GM23248 (cell line): ENCODE results near the gene RPS27L. TPM values are rescaled to one million over a fixed set of nuclear protein-coding genes. Genes with fewer than 3 reads are reported as not detected.

Experiments used
- DNase-seq: peaks from one replicate; pipeline ENCODE4 v3.0.0-alpha.2; 2015
- H2AFZ ChIP-seq: fragments of 200-600 bp; sonication (generic); 2 replicates; pipeline ENCODE4 v1.6.1; 2016; ENCODE audit warnings: antibody characterized with exemption
- H3F3A ChIP-seq: fragments of 200-600 bp; sonication (generic); 2 replicates; pipeline ENCODE4 v1.6.1; 2016; ENCODE audit warnings: mild to moderate bottlenecking, antibody characterized with exemption, mixed run types; ENCODE audit not compliant: insufficient read depth
- H3K27ac ChIP-seq: fragments of 200-600 bp; sonication (generic); 2 replicates; pipeline ENCODE4 v1.5.1; 2016; ENCODE audit warnings: mild to moderate bottlenecking
- H3K27me3 ChIP-seq: fragments of 200-600 bp; sonication (generic); replicated peaks from 2 replicates; pipeline ENCODE4 v1.6.1; 2016; ENCODE audit warnings: mild to moderate bottlenecking; ENCODE audit not compliant: insufficient read depth
- H3K36me3 ChIP-seq: fragments of 200-600 bp; sonication (generic); 2 replicates; pipeline ENCODE4 v1.6.1; 2016; ENCODE audit warnings: low read depth, mild to moderate bottlenecking
- H3K4me1 ChIP-seq: fragments of 200-600 bp; sonication (generic); 2 replicates; pipeline ENCODE4 v1.6.1; 2016; ENCODE audit warnings: mild to moderate bottlenecking; ENCODE audit not compliant: insufficient read depth
- H3K4me2 ChIP-seq: fragments of 200-600 bp; sonication (generic); one replicate; pipeline ENCODE4 v1.6.1; 2016; ENCODE audit warnings: mild to moderate bottlenecking; ENCODE audit not compliant: unreplicated experiment
- H3K4me3 ChIP-seq: fragments of 200-600 bp; sonication (generic); 2 replicates; pipeline ENCODE4 v1.5.1; 2016; ENCODE audit warnings: mild to moderate bottlenecking
- H3K79me2 ChIP-seq: fragments of 200-600 bp; sonication (generic); 2 replicates; pipeline ENCODE4 v1.6.1; 2016; ENCODE audit warnings: mild to moderate bottlenecking; ENCODE audit not compliant: insufficient read depth
- H3K9ac ChIP-seq: fragments of 200-600 bp; sonication (generic); 2 replicates; pipeline ENCODE4 v1.6.1; 2016; ENCODE audit warnings: mild to moderate bottlenecking
- H3K9me2 ChIP-seq: fragments of 200-600 bp; sonication (generic); 2 replicates; pipeline ENCODE4 v1.6.1; 2016; ENCODE audit warnings: mixed run types, mild to moderate bottlenecking, moderate library complexity; ENCODE audit not compliant: insufficient read depth
- H3K9me3 ChIP-seq: fragments of 200-600 bp; sonication (generic); one replicate; pipeline ENCODE4 v1.6.1; 2017; ENCODE audit warnings: low read depth
- H4K20me1 ChIP-seq: fragments of 200-600 bp; sonication (generic); 2 replicates; pipeline ENCODE4 v1.6.0; 2016; ENCODE audit not compliant: insufficient read depth
- EZH2 ChIP-seq: fragments of 200-600 bp; sonication (generic); IDR thresholded peaks from 2 replicates; pipeline ENCODE4 v1.6.1; 2018; ENCODE audit warnings: antibody characterized with exemption, mild to moderate bottlenecking; ENCODE audit not compliant: insufficient read depth, poor library complexity, severe bottlenecking
- EZH2phosphoT487 ChIP-seq: fragments of 200-600 bp; sonication (generic); IDR thresholded peaks from 2 replicates; pipeline ENCODE4 v1.6.1; 2018; ENCODE audit warnings: antibody characterized with exemption, moderate library complexity, mild to moderate bottlenecking, low read depth; ENCODE audit not compliant: insufficient read depth
- WGBS, 2 experiments: methylation state at CpG; one replicate each; pipeline ENCODE4 v1.1.6; 2015 to 2017; ENCODE audit warnings: low lambda C conversion rate in 2 of 2, low coverage in 1 of 2; ENCODE audit errors: missing lambda C conversion rate in 2 of 2; 5-methylcytosine and 5-hydroxymethylcytosine counted together
- in situ Hi-C: fragments of 300-500 bp; cut with MboI; formaldehyde crosslinking; loops from 2 replicates; pipeline ENCODE4 v1.15.0; 2020
- polyA plus RNA-seq: library from polyadenylated mRNA; unstranded; fragments of >200 nt; fragmentation: Nextera tagmentation; extraction: Ambion mirVana; gene quantifications from 2 replicates; pipeline ENCODE4 v1.2.1, GENCODE V29; 2016
- total RNA-seq: library from RNA; depleted of rRNA; stranded (reverse); fragments of >200 nt; shearing (Covaris generic); gene quantifications from 2 replicates; pipeline ENCODE4 v1.2.3, GENCODE V29; 2014

Gene RPS27L
- total and polyA plus RNA-seq, 2 experiments from 2014 or later, result 151 to 1,181 TPM

DNA sequence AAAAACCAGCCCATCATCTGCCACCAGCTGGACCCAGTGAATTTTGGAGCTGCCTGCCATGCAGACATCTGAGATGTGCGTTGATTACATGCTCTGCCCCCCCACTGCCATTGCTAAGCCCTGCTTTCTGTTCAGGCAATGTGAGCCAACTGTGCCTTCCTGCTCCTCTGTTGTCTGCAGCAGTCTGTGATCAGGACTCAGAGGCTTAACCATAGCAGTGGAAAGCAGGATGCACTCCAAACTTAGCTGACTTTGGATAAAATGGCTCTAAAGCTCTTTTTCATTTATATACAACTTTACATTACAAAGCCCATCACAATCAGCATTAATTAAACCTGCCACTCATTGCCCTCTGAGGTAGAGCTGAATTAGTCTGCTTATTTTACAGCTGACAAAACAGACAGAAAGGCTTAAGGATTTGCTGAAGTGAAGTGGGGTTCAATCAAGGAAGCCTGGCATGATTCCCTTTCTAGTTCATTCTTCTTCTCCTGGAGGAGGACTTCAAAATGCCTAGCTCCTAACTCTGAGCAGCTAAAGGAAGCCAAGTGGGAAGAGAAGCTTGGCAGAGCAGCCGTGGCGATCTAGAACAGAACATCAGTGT, 15.7 kb upstream of the RPS27L start:
- TF ChIP-seq EZH2phosphoT487 (no peak), EZH2 (no peak)
- Histone ChIP-seq H3K79me2 (no peaks in the 10 kb centered on the region), H3K9ac (no peak overlapping the region), H3K4me2 (no peak overlapping the region), H3K36me3 (no peaks in the 10 kb centered on the region), H2AFZ (no peak overlapping the region), H3K9me3 (no peaks in the 10 kb centered on the region), H3K4me1 (peaks cover 16% of the 10 kb centered on the region; the same call in 1 of the 2 replicates), H3K27ac (no peak overlapping the region), H4K20me1 (no peaks in the 10 kb centered on the region), H3K27me3 (no peaks in the 10 kb centered on the region), H3F3A (peaks cover 20% of the 10 kb centered on the region), H3K9me2 (no peaks in the 10 kb centered on the region), H3K4me3 (no peak overlapping the region)
- DNase-seq, result no peak
- WGBS, 2 experiments, result 64% methylated on average over 3 of the region's 3 CpGs
- in situ Hi-C loops, result loop anchor here (25.0 kb wide), 1 partner anchor 239 kb away; no protein-coding TSS in a partner anchor

DNA sequence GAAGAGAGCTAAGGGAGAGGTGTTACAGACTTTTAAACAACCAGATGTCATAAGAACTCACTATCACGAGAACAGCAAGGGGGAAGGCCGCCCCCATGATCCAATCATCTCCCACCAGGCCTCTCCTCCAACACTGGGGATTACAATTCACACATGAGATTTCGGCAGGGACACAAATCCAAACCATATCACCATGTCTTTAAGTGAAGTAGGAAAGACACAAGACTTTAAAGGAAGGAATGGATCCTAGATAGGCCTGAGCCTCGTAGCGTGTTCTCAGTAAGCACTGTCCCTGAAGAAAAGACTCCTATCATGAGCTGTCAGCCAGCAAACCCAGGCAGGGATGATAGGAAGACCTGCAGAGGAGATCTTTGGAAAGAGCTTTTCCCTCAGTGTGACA, 15.1 kb upstream of the RPS27L start:
- in situ Hi-C loops, result loop anchor here (25.0 kb wide), 1 partner anchor 240 kb away; no protein-coding TSS in a partner anchor

DNA sequence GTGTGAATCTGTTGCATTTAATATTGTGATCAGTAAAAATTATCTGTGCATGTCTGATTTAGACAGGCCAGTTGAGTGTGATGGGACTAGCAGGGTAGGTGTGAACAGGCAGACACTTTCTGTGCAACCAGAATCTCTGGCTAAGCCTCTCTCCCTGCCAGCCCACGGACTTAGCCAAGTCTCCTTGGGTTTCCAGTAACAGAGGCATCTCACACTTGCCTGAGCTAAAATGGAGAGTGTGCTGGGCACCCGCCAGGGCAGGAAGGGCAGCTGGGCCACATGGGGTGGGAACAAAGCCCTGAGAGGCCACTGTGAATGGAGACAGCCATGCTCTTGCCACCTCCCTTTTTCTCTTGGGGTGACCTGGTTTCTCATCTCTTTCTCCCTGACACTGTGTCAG, 12.5 kb upstream of the RPS27L start:
- Histone ChIP-seq H3K9me3 (no peaks in the 10 kb centered on the region), H3K36me3 (no peaks in the 10 kb centered on the region), H3F3A (peaks cover 11% of the 10 kb centered on the region), H3K27me3 (no peaks in the 10 kb centered on the region), H3K4me1 (peaks cover 12% of the 10 kb centered on the region), H3K9me2 (no peaks in the 10 kb centered on the region), H2AFZ (no peak overlapping the region), H3K27ac (no peak overlapping the region), H3K4me2 (no peak overlapping the region), H3K4me3 (no peak overlapping the region), H3K9ac (no peak overlapping the region), H4K20me1 (no peaks in the 10 kb centered on the region), H3K79me2 (no peaks in the 10 kb centered on the region)
- in situ Hi-C loops, result loop anchor here (25.0 kb wide), 1 partner anchor 243 kb away; no protein-coding TSS in a partner anchor
- TF ChIP-seq EZH2 (no peak), EZH2phosphoT487 (no peak)
- no peak for DNase-seq
- whole genome bisulfite sequencing, 2 experiments, result 80 to 85% methylated on average over 2 of the region's 2 CpGs

More for the DNA sequence above, 15.1 kb upstream of the RPS27L start:
- H3K4me3 ChIP-seq, result no peak overlapping the region
- peaks cover 15% of the 10 kb centered on the region; the same call in 1 of the 2 replicates for H3F3A ChIP-seq
- no peak overlapping the region for H3K27ac ChIP-seq
- peaks cover 12% of the 10 kb centered on the region; the same call in 1 of the 2 replicates for H3K4me1 ChIP-seq
- H3K27me3 ChIP-seq, result no peaks in the 10 kb centered on the region
- no peaks in the 10 kb centered on the region for H3K9me2 ChIP-seq
- DNase-seq, result no peak
- no peaks in the 10 kb centered on the region for H4K20me1 ChIP-seq
- no peaks in the 10 kb centered on the region for H3K9me3 ChIP-seq
- H2AFZ ChIP-seq, result no peak overlapping the region
- H3K36me3 ChIP-seq, result no peaks in the 10 kb centered on the region
- H3K79me2 ChIP-seq, result no peaks in the 10 kb centered on the region
- no peak overlapping the region for H3K9ac ChIP-seq
- WGBS, 2 experiments, result 89% methylated on average over 5 of the region's 5 CpGs
- no peak overlapping the region for H3K4me2 ChIP-seq
- no peak for TF ChIP-seq EZH2
- no peak for TF ChIP-seq EZH2phosphoT487

DNA sequence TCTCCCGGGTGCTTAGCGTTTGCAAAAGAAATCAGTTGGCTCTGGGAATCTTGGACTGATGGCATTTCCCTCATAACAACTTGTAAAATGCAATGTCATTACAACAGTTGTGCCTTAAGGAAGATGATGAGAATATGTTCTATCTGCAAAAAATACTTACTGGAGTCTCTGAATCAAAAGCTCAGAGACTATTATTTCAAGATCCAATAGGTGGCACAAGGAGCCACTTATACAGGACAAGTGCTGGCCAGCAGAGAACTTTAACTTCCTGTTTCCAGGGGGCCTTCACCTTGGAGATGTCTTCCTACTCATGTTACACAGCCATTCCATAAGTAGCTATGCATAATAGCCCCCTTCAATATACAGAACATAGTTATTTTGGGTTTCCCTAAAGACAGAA, 8.9 kb upstream of the RPS27L start:
- Histone ChIP-seq H3K27ac (no peak overlapping the region), H3K79me2 (no peaks in the 10 kb centered on the region), H3K9me3 (no peaks in the 10 kb centered on the region), H3K36me3 (no peaks in the 10 kb centered on the region), H4K20me1 (no peaks in the 10 kb centered on the region), H3K27me3 (no peaks in the 10 kb centered on the region), H3K9me2 (no peaks in the 10 kb centered on the region), H3K4me1 (peaks cover 12% of the 10 kb centered on the region), H3K9ac (no peak overlapping the region), H3K4me2 (no peak overlapping the region), H2AFZ (no peak overlapping the region), H3K4me3 (no peak overlapping the region), H3F3A (peaks cover 11% of the 10 kb centered on the region)
- in situ Hi-C loops, result loop anchor here (25.0 kb wide), 1 partner anchor 246 kb away; no protein-coding TSS in a partner anchor
- peak; percentile 38 for DNase-seq
- WGBS, 2 experiments, result 63 to 64% methylated on average over 2 of the region's 2 CpGs
- no peak for TF ChIP-seq EZH2
- no peak for TF ChIP-seq EZH2phosphoT487
